Effector memory CD8-positive, alpha-beta T cell (primary cell): ENCODE results near the gene SSBP4.

Experiments used
- ATAC-seq: fragments of 150-1000 bp; cut with Tn5 transposase; replicated peaks from 2 replicates; pipeline ENCODE4 v1.10.0; 2021; ENCODE audit warnings: mild to moderate bottlenecking, moderate library complexity
- DNase-seq, 3 experiments: peaks; one replicate each; pipeline ENCODE4 v3.0.0; 2021
- H3K27ac Mint-ChIP-seq, 2 donors: one replicate each; pipeline ENCODE4 v1.8.0; 2022; ENCODE audit warnings: mild to moderate bottlenecking in 2 of 2, mixed read lengths in 2 of 2, moderate library complexity in 2 of 2
- H3K27me3 Mint-ChIP-seq, 2 donors: one replicate each; pipeline ENCODE4 v1.8.0; 2022; ENCODE audit warnings: mixed read lengths in 2 of 2
- H3K36me3 Mint-ChIP-seq: one replicate; pipeline ENCODE4 v1.8.0; 2022; ENCODE audit warnings: mild to moderate bottlenecking, moderate library complexity, mixed read lengths; ENCODE audit not compliant: insufficient read depth
- H3K4me1 Mint-ChIP-seq, 2 donors: one replicate each; pipeline ENCODE4 v1.8.0; 2022; ENCODE audit warnings: low read depth in 2 of 2, mixed read lengths in 2 of 2
- H3K4me3 Mint-ChIP-seq, 2 donors: one replicate each; pipeline ENCODE4 v1.8.0; 2022; ENCODE audit warnings: mild to moderate bottlenecking in 2 of 2, mixed read lengths in 2 of 2, moderate library complexity in 2 of 2
- H3K9me3 Mint-ChIP-seq, 2 donors: one replicate each; pipeline ENCODE4 v1.8.0; 2022; ENCODE audit warnings: mixed read lengths in 2 of 2

The SSBP4 gene

GRCh38 chr19:18452386-18452785 is 33.2 kb downstream of the SSBP4 start:
- DNase-seq (no peak), ATAC-seq (no peak)
- Mint-ChIP-seq H3K36me3 (peaks cover 92% of the 10 kb centered on the region), H3K9me3 (no peaks in the 10 kb centered on the region), H3K27me3 (no peaks in the 10 kb centered on the region), H3K27ac (peak overlapping the region in 1 of 2 donors; percentile 22), H3K4me1 (peaks cover 11 to 18% of the 10 kb centered on the region in 2 donors), H3K4me3 (no peak overlapping the region)

- H3K27ac Mint-ChIP-seq, result peak overlapping the region; percentile 22 to 40
- peaks cover 92% of the 10 kb centered on the region for H3K36me3 Mint-ChIP-seq
- no peaks in the 10 kb centered on the region for H3K9me3 Mint-ChIP-seq
- peak overlapping the region in 1 of 2 donors; percentile 5 for H3K4me3 Mint-ChIP-seq
- H3K27me3 Mint-ChIP-seq, result no peaks in the 10 kb centered on the region
- DNase-seq (no peak), ATAC-seq (no peak)
- peaks cover 11 to 16% of the 10 kb centered on the region in 2 donors for H3K4me1 Mint-ChIP-seq
Measured at GRCh38 chr19:18453269-18454024, 34.2 kb downstream of the SSBP4 start.

- H3K9me3 Mint-ChIP-seq, result no peaks in the 10 kb centered on the region
- no peaks in the 10 kb centered on the region for H3K27me3 Mint-ChIP-seq
- H3K4me1 Mint-ChIP-seq, result peaks cover 10 to 11% of the 10 kb centered on the region in 2 donors
- H3K4me3 Mint-ChIP-seq, result no peak overlapping the region
- H3K27ac Mint-ChIP-seq, result peak overlapping the region in 1 of 2 donors; percentile 77
- peaks cover 93% of the 10 kb centered on the region for H3K36me3 Mint-ChIP-seq
- DNase-seq, result no peak
- no peak for ATAC-seq
Measured at GRCh38 chr19:18456279-18456678, 37.1 kb downstream of the SSBP4 start.

GRCh38 chr19:18456974-18457373 is 37.8 kb downstream of the SSBP4 start:
- no peak for DNase-seq
- H3K27ac Mint-ChIP-seq, result peak overlapping the region in 1 of 2 donors; percentile 77
- H3K36me3 Mint-ChIP-seq, result peaks cover 93% of the 10 kb centered on the region
- peaks cover 15 to 17% of the 10 kb centered on the region in 2 donors for H3K4me1 Mint-ChIP-seq
- no peak overlapping the region for H3K4me3 Mint-ChIP-seq
- H3K27me3 Mint-ChIP-seq, result no peaks in the 10 kb centered on the region
- ATAC-seq, result no peak
- H3K9me3 Mint-ChIP-seq, result no peaks in the 10 kb centered on the region

- H3K9me3 Mint-ChIP-seq, result no peaks in the 10 kb centered on the region
- H3K4me3 Mint-ChIP-seq, result peak overlapping the region in 1 of 2 donors; percentile 33
- no peaks in the 10 kb centered on the region for H3K27me3 Mint-ChIP-seq
- no peak for DNase-seq
- H3K4me1 Mint-ChIP-seq, result peaks cover 10 to 19% of the 10 kb centered on the region in 2 donors
- H3K36me3 Mint-ChIP-seq, result peaks cover 96% of the 10 kb centered on the region
- ATAC-seq, result no peak
- H3K27ac Mint-ChIP-seq, result peak overlapping the region in 1 of 2 donors; percentile 73
Measured at GRCh38 chr19:18457483-18458331, 38.5 kb downstream of the SSBP4 start.

- Mint-ChIP-seq H3K4me1 (peaks cover 18 to 26% of the 10 kb centered on the region in 2 donors), H3K36me3 (peaks cover 95% of the 10 kb centered on the region), H3K4me3 (no peak overlapping the region), H3K27ac (peak overlapping the region in 1 of 2 donors; percentile 85), H3K27me3 (no peaks in the 10 kb centered on the region), H3K9me3 (no peaks in the 10 kb centered on the region)
- no peak for DNase-seq
- no peak for ATAC-seq
Measured at GRCh38 chr19:18460900-18461299, 41.7 kb downstream of the SSBP4 start.

- Mint-ChIP-seq H3K4me1 (peaks cover 15 to 21% of the 10 kb centered on the region in 2 donors), H3K9me3 (no peaks in the 10 kb centered on the region), H3K36me3 (peaks cover 96% of the 10 kb centered on the region), H3K4me3 (peak overlapping the region in 1 of 2 donors; percentile 19), H3K27ac (peak overlapping the region in 1 of 2 donors; percentile 85), H3K27me3 (no peaks in the 10 kb centered on the region)
- DNase-seq (no peak), ATAC-seq (no peak)
Measured at GRCh38 chr19:18461471-18461870, 42.3 kb downstream of the SSBP4 start.

GRCh38 chr19:18464646-18465045 is 45.4 kb downstream of the SSBP4 start:
- Mint-ChIP-seq H3K4me1 (peaks cover 29 to 34% of the 10 kb centered on the region in 2 donors), H3K36me3 (peaks cover 95% of the 10 kb centered on the region), H3K27me3 (no peaks in the 10 kb centered on the region), H3K9me3 (no peaks in the 10 kb centered on the region), H3K4me3 (peak overlapping the region in 1 of 2 donors; percentile 52), H3K27ac (peak overlapping the region in 1 of 2 donors; percentile 91)
- DNase-seq, result no peak
- no peak for ATAC-seq

GRCh38 chr19:18465214-18465963 is 46.2 kb downstream of the SSBP4 start:
- H3K9me3 Mint-ChIP-seq, result no peaks in the 10 kb centered on the region
- DNase-seq (no peak), ATAC-seq (no peak)
- peaks cover 37 to 42% of the 10 kb centered on the region in 2 donors for H3K4me1 Mint-ChIP-seq
- peaks cover 96% of the 10 kb centered on the region for H3K36me3 Mint-ChIP-seq
- peak overlapping the region in 1 of 2 donors; percentile 91 for H3K27ac Mint-ChIP-seq
- no peaks in the 10 kb centered on the region for H3K27me3 Mint-ChIP-seq
- H3K4me3 Mint-ChIP-seq, result peak overlapping the region in 1 of 2 donors; percentile 52

- ATAC-seq, result no peak
- Mint-ChIP-seq H3K9me3 (no peaks in the 10 kb centered on the region), H3K27me3 (no peaks in the 10 kb centered on the region), H3K4me1 (peaks cover 41 to 43% of the 10 kb centered on the region in 2 donors), H3K4me3 (peak overlapping the region in 1 of 2 donors; percentile 12), H3K36me3 (peaks cover 95% of the 10 kb centered on the region), H3K27ac (peak overlapping the region in 1 of 2 donors; percentile 17)
- DNase-seq, result no peak
Measured at GRCh38 chr19:18465964-18466339, 46.8 kb downstream of the SSBP4 start.

GRCh38 chr19:18466354-18466753 is 47.2 kb downstream of the SSBP4 start:
- Mint-ChIP-seq H3K27ac (peak overlapping the region in 1 of 2 donors; percentile 17), H3K9me3 (no peaks in the 10 kb centered on the region), H3K36me3 (peaks cover 95% of the 10 kb centered on the region), H3K4me1 (peaks cover 41 to 42% of the 10 kb centered on the region in 2 donors), H3K27me3 (no peaks in the 10 kb centered on the region), H3K4me3 (peak overlapping the region in 1 of 2 donors; percentile 12)
- DNase-seq, result no peak
- ATAC-seq, result no peak

GRCh38 chr19:18467978-18468377 is 48.8 kb downstream of the SSBP4 start:
- ATAC-seq (no peak), DNase-seq (no peak)
- Mint-ChIP-seq H3K4me1 (peaks cover 37% of the 10 kb centered on the region in 2 donors), H3K9me3 (no peaks in the 10 kb centered on the region), H3K4me3 (no peak overlapping the region), H3K36me3 (peaks cover 92% of the 10 kb centered on the region), H3K27ac (peak overlapping the region; percentile 76 to 91), H3K27me3 (no peaks in the 10 kb centered on the region)

GRCh38 chr19:18468517-18468916 is 49.3 kb downstream of the SSBP4 start:
- Mint-ChIP-seq H3K4me3 (no peak overlapping the region), H3K4me1 (peaks cover 38 to 41% of the 10 kb centered on the region in 2 donors), H3K27ac (peak overlapping the region; percentile 76 to 91), H3K9me3 (no peaks in the 10 kb centered on the region), H3K36me3 (peaks cover 91% of the 10 kb centered on the region), H3K27me3 (no peaks in the 10 kb centered on the region)
- DNase-seq, result no peak
- no peak for ATAC-seq
